Type B pancreatic cell (in vitro differentiated cells): ENCODE results near the gene NSDHL. TPM values are rescaled to one million over a fixed set of nuclear protein-coding genes. Genes with fewer than 3 reads are reported as not detected.
A peak's percentile ranks its signal among the peaks of the same experiment; 100 is the strongest.
"Not testable (repeated sequence)": the region's sequence is repeated elsewhere in the genome, so short reads cannot be mapped to it uniquely, and the experiment has no call there.

Source experiments
- DNase-seq: peaks from one replicate; pipeline ENCODE4 v3.0.0; 2021; ENCODE audit warnings: mixed read lengths; ENCODE audit not compliant: unreplicated experiment; ENCODE audit errors: extremely low spot score
- H3K27ac Mint-ChIP-seq: 2 replicates; pipeline ENCODE4 v1.8.0; 2021; ENCODE audit warnings: mild to moderate bottlenecking, mixed read lengths
- H3K27me3 Mint-ChIP-seq: 2 replicates; pipeline ENCODE4 v1.8.0; 2021; ENCODE audit warnings: mixed read lengths
- H3K36me3 Mint-ChIP-seq: 2 replicates; pipeline ENCODE4 v1.8.0; 2021; ENCODE audit warnings: mixed read lengths
- H3K4me1 Mint-ChIP-seq: one replicate; pipeline ENCODE4 v1.8.0; 2021; ENCODE audit warnings: mixed read lengths; ENCODE audit not compliant: unreplicated experiment
- H3K4me3 Mint-ChIP-seq: 2 replicates; pipeline ENCODE4 v1.8.0; 2021; ENCODE audit warnings: mild to moderate bottlenecking, mixed read lengths
- H3K9me3 Mint-ChIP-seq: 2 replicates; pipeline ENCODE4 v1.8.0; 2021; ENCODE audit warnings: mixed read lengths
- CTCF ChIP-seq: fragments of 200-600 bp; sonication (generic); conservative IDR thresholded peaks from 2 replicates; pipeline ENCODE4 v1.5.0; 2021; ENCODE audit warnings: antibody characterized with exemption, mild to moderate bottlenecking
- total RNA-seq: library from RNA; stranded (reverse); gene quantifications from 2 replicates; pipeline ENCODE4 v1.2.1, GENCODE V29; 2021; ENCODE audit warnings: low replicate concordance

NSDHL gene
- total RNA-seq, 1 donor from 2014 or later: 27.5 TPM

GRCh38 chrX:152832520-152832919 is 1.7 kb downstream of the NSDHL start:
- Mint-ChIP-seq H3K4me1 (no peaks in the 10 kb centered on the region), H3K27ac (no peak overlapping the region), H3K27me3 (no peaks in the 10 kb centered on the region), H3K4me3 (peak overlapping the region; percentile 99), H3K36me3 (peaks cover 15% of the 10 kb centered on the region), H3K9me3 (peaks cover 4% of the 10 kb centered on the region)
- DNase-seq: no peak
- TF ChIP-seq CTCF: no peak

- Mint-ChIP-seq H3K9me3 (peaks cover 4% of the 10 kb centered on the region), H3K4me1 (no peaks in the 10 kb centered on the region), H3K36me3 (peaks cover 17% of the 10 kb centered on the region), H3K4me3 (peak overlapping the region; percentile 18), H3K27ac (no peak overlapping the region), H3K27me3 (no peaks in the 10 kb centered on the region)
- DNase-seq: no peak
- no peak for TF ChIP-seq CTCF
These were observed 2.5 kb downstream of the NSDHL start for GRCh38 chrX:152833378-152833777.

GRCh38 chrX:152835470-152835869 is 4.6 kb downstream of the NSDHL start:
- H3K4me1 Mint-ChIP-seq, DNase-seq, H3K27me3 Mint-ChIP-seq, H3K27ac Mint-ChIP-seq, H3K4me3 Mint-ChIP-seq, H3K9me3 Mint-ChIP-seq: not testable (repeated sequence)
- peaks cover 20% of the 10 kb centered on the region for H3K36me3 Mint-ChIP-seq

- H3K9me3 Mint-ChIP-seq: no peaks in the 10 kb centered on the region
- no peaks in the 10 kb centered on the region for H3K27me3 Mint-ChIP-seq
- no peak for DNase-seq
- H3K36me3 Mint-ChIP-seq: peaks cover 5% of the 10 kb centered on the region
- no peak for TF ChIP-seq CTCF
- no peaks in the 10 kb centered on the region for H3K4me1 Mint-ChIP-seq
- H3K27ac Mint-ChIP-seq: no peak overlapping the region
- H3K4me3 Mint-ChIP-seq: no peak overlapping the region
These were observed 12.0 kb downstream of the NSDHL start for GRCh38 chrX:152842772-152843338.

GRCh38 chrX:152843852-152844251 is 13.0 kb downstream of the NSDHL start:
- Mint-ChIP-seq H3K4me3 (no peak overlapping the region), H3K9me3 (no peaks in the 10 kb centered on the region), H3K27ac (no peak overlapping the region), H3K27me3 (no peaks in the 10 kb centered on the region), H3K36me3 (peaks cover 3% of the 10 kb centered on the region), H3K4me1 (no peaks in the 10 kb centered on the region)
- no peak for TF ChIP-seq CTCF
- no peak for DNase-seq

GRCh38 chrX:152844256-152844655 is 13.4 kb downstream of the NSDHL start:
- Mint-ChIP-seq H3K4me1 (no peaks in the 10 kb centered on the region), H3K36me3 (peaks cover 5% of the 10 kb centered on the region), H3K27me3 (no peaks in the 10 kb centered on the region), H3K27ac (no peak overlapping the region), H3K9me3 (no peaks in the 10 kb centered on the region), H3K4me3 (no peak overlapping the region)
- no peak for DNase-seq
- TF ChIP-seq CTCF: no peak
